ENCODE data around the gene TTLL9. TPM values are rescaled to one million over a fixed set of nuclear protein-coding genes. Genes with fewer than 3 reads are reported as not detected.

The TTLL9 gene
- total RNA-seq, 1 donor from 2014 or later, result 0.05 TPM

- no peak for TF ChIP-seq CTCF (IDR thresholded peaks at IDR 0.05; ENCODE audit: borderline replicate concordance)
- Histone ChIP-seq H3K27ac (replicated peaks) (no peak overlapping the region), H3K4me1 (no peaks in the 10 kb centered on the region), H3K27me3 (ENCODE audit: low read depth) (peaks cover 72% of the 10 kb centered on the region), H3K9me3 (replicated peaks) (no peaks in the 10 kb centered on the region), H3K4me3 (no peak overlapping the region), H3K36me3 (no peaks in the 10 kb centered on the region)
- intact Hi-C loops (cut with micrococcal nuclease), result no loop called here
- DNase-seq, result no peak
Measured at GRCh38 chr20:31975874-31976273, 105.4 kb downstream of the TTLL9 start.

GRCh38 chr20:31977080-31977479, 106.6 kb downstream of the TTLL9 start:
- Histone ChIP-seq H3K27ac (replicated peaks) (no peak overlapping the region), H3K4me1 (no peaks in the 10 kb centered on the region), H3K9me3 (replicated peaks) (no peaks in the 10 kb centered on the region), H3K36me3 (no peaks in the 10 kb centered on the region), H3K27me3 (ENCODE audit: low read depth) (peaks cover 68% of the 10 kb centered on the region), H3K4me3 (no peak overlapping the region)
- TF ChIP-seq CTCF (IDR thresholded peaks at IDR 0.05; ENCODE audit: borderline replicate concordance), result no peak
- DNase-seq, result no peak
- intact Hi-C loops (cut with micrococcal nuclease), result no loop called here

GRCh38 chr20:31979713-31980426, 109.4 kb downstream of the TTLL9 start:
- H3K36me3 ChIP-seq, result no peaks in the 10 kb centered on the region
- peaks cover 52% of the 10 kb centered on the region for H3K27me3 ChIP-seq (ENCODE audit: low read depth)
- no peak overlapping the region for H3K27ac ChIP-seq (replicated peaks)
- H3K4me1 ChIP-seq, result no peaks in the 10 kb centered on the region
- no peak overlapping the region for H3K4me3 ChIP-seq
- intact Hi-C loops (cut with micrococcal nuclease), result no loop called here
- H3K9me3 ChIP-seq (replicated peaks), result no peaks in the 10 kb centered on the region
- no peak for DNase-seq
- TF ChIP-seq CTCF (IDR thresholded peaks at IDR 0.05; ENCODE audit: borderline replicate concordance), result no peak

GRCh38 chr20:31981784-31982183, 111.3 kb downstream of the TTLL9 start:
- no peaks in the 10 kb centered on the region for H3K36me3 ChIP-seq
- no peak overlapping the region for H3K4me3 ChIP-seq
- intact Hi-C loops (cut with micrococcal nuclease), result no loop called here
- no peak for DNase-seq
- no peaks in the 10 kb centered on the region for H3K4me1 ChIP-seq
- H3K9me3 ChIP-seq (replicated peaks), result no peaks in the 10 kb centered on the region
- H3K27me3 ChIP-seq (ENCODE audit: low read depth), result peaks cover 35% of the 10 kb centered on the region
- no peak overlapping the region for H3K27ac ChIP-seq (replicated peaks)
- TF ChIP-seq CTCF (IDR thresholded peaks at IDR 0.05; ENCODE audit: borderline replicate concordance), result no peak

GRCh38 chr20:31984981-31985471, 114.6 kb downstream of the TTLL9 start:
- Histone ChIP-seq H3K4me3 (no peak overlapping the region), H3K4me1 (no peaks in the 10 kb centered on the region), H3K27me3 (ENCODE audit: low read depth) (peaks cover 17% of the 10 kb centered on the region), H3K36me3 (no peaks in the 10 kb centered on the region), H3K9me3 (replicated peaks) (no peaks in the 10 kb centered on the region), H3K27ac (replicated peaks) (no peak overlapping the region)
- no peak for DNase-seq
- intact Hi-C loops (cut with micrococcal nuclease), result no loop called here
- no peak for TF ChIP-seq CTCF (IDR thresholded peaks at IDR 0.05; ENCODE audit: borderline replicate concordance)

All from left ventricle myocardium inferior (tissue), 1 donor.